H1 (cell line): Measurements from ENCODE around the gene NPHP4. TPM values are rescaled to one million over a fixed set of nuclear protein-coding genes. Genes with fewer than 3 reads are reported as not detected.

Experiments
- polyA plus RNA-seq, 7 experiments: library from polyadenylated mRNA; depleted of rRNA in 3 of 7; stranded (reverse) in 5 of 7; unstranded in 2 of 7; fragments of >200 nt in 5 of 7; fragments of 200-250 nt in 2 of 7; gene quantifications; 1 replicate in 5 of 7; 2 replicates in 1 of 7; 4 replicates in 1 of 7; pipeline versions ENCODE4 v1.2.1 to v1.2.3, GENCODE V29; 2011 to 2013; ENCODE audit warnings: missing spikeins in 2 of 7, mixed read lengths in 2 of 7
- total RNA-seq: library from RNA; stranded (reverse); fragmentation: NEBNext Ultra II Directional; extraction: Animal tissue kit (Norgen Biotek cat#: 25700); gene quantifications from 2 replicates; pipeline ENCODE4 v1.2.1, GENCODE V29; 2021
- TF ChIP-seq, protein P1 (sequence below): fragments of 300-600 bp; sonication (generic); IDR thresholded peaks from 2 replicates; pipeline ENCODE4 v1.7.1; 2012; ENCODE audit warnings: low read length, moderate library complexity, mild to moderate bottlenecking, inconsistent platforms; ENCODE audit not compliant: insufficient replicate concordance

Gene NPHP4
- total and polyA plus RNA-seq, 2 of the 8 experiments (the other 6 are each of a cell fraction or from before 2014, with no cell fraction given) = 5.8 to 14.0 TPM

DNA sequence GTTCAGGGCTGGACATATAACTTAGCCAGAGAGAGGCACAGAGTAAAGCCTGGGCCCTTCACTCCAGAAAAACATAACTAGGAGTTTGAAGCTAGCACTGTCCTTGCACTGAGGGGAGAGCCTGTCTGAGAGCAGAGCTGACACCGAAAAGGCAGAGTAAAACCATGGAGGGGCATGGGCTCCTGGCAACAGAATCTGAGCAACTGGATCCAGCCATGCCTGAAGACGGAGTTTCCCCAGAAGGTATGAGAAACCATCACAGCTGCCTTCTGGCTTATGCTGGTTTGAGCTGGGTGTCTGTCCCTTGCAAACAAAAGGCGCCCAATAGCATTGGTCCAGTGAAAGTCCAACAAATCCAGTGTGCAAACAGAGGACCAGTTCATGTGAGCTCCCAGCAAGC, 137.5 kb downstream of the NPHP4 start (continued):
- TF ChIP-seq, protein P1, sequence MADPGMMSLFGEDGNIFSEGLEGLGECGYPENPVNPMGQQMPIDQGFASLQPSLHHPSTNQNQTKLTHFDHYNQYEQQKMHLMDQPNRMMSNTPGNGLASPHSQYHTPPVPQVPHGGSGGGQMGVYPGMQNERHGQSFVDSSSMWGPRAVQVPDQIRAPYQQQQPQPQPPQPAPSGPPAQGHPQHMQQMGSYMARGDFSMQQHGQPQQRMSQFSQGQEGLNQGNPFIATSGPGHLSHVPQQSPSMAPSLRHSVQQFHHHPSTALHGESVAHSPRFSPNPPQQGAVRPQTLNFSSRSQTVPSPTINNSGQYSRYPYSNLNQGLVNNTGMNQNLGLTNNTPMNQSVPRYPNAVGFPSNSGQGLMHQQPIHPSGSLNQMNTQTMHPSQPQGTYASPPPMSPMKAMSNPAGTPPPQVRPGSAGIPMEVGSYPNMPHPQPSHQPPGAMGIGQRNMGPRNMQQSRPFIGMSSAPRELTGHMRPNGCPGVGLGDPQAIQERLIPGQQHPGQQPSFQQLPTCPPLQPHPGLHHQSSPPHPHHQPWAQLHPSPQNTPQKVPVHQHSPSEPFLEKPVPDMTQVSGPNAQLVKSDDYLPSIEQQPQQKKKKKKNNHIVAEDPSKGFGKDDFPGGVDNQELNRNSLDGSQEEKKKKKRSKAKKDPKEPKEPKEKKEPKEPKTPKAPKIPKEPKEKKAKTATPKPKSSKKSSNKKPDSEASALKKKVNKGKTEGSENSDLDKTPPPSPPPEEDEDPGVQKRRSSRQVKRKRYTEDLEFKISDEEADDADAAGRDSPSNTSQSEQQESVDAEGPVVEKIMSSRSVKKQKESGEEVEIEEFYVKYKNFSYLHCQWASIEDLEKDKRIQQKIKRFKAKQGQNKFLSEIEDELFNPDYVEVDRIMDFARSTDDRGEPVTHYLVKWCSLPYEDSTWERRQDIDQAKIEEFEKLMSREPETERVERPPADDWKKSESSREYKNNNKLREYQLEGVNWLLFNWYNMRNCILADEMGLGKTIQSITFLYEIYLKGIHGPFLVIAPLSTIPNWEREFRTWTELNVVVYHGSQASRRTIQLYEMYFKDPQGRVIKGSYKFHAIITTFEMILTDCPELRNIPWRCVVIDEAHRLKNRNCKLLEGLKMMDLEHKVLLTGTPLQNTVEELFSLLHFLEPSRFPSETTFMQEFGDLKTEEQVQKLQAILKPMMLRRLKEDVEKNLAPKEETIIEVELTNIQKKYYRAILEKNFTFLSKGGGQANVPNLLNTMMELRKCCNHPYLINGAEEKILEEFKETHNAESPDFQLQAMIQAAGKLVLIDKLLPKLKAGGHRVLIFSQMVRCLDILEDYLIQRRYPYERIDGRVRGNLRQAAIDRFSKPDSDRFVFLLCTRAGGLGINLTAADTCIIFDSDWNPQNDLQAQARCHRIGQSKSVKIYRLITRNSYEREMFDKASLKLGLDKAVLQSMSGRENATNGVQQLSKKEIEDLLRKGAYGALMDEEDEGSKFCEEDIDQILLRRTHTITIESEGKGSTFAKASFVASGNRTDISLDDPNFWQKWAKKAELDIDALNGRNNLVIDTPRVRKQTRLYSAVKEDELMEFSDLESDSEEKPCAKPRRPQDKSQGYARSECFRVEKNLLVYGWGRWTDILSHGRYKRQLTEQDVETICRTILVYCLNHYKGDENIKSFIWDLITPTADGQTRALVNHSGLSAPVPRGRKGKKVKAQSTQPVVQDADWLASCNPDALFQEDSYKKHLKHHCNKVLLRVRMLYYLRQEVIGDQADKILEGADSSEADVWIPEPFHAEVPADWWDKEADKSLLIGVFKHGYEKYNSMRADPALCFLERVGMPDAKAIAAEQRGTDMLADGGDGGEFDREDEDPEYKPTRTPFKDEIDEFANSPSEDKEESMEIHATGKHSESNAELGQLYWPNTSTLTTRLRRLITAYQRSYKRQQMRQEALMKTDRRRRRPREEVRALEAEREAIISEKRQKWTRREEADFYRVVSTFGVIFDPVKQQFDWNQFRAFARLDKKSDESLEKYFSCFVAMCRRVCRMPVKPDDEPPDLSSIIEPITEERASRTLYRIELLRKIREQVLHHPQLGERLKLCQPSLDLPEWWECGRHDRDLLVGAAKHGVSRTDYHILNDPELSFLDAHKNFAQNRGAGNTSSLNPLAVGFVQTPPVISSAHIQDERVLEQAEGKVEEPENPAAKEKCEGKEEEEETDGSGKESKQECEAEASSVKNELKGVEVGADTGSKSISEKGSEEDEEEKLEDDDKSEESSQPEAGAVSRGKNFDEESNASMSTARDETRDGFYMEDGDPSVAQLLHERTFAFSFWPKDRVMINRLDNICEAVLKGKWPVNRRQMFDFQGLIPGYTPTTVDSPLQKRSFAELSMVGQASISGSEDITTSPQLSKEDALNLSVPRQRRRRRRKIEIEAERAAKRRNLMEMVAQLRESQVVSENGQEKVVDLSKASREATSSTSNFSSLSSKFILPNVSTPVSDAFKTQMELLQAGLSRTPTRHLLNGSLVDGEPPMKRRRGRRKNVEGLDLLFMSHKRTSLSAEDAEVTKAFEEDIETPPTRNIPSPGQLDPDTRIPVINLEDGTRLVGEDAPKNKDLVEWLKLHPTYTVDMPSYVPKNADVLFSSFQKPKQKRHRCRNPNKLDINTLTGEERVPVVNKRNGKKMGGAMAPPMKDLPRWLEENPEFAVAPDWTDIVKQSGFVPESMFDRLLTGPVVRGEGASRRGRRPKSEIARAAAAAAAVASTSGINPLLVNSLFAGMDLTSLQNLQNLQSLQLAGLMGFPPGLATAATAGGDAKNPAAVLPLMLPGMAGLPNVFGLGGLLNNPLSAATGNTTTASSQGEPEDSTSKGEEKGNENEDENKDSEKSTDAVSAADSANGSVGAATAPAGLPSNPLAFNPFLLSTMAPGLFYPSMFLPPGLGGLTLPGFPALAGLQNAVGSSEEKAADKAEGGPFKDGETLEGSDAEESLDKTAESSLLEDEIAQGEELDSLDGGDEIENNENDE = no peak
- TF ChIP-seq, all 59 proteins: peak for 0
